Spleen (tissue), 7 donors: ENCODE measurements around the gene KAT6B.

ENCODE experiments used
- POLR2AphosphoS5 ChIP-seq, 3 donors: sonication (generic); formaldehyde crosslinking; IDR thresholded peaks; one replicate each; pipeline ENCODE4 v1.5.1; 2017; ENCODE audit warnings: antibody characterized with exemption in 3 of 3
- TF ChIP-seq, protein P1 (sequence below), 11 experiments: fragments of 200-600 bp in 7 of 11; fragments of 450-650 bp in 4 of 11; sonication (generic) in 4 of 11; IDR thresholded peaks in 8 of 11; conservative IDR thresholded peaks in 3 of 11; 1 replicate in 7 of 11; 2 replicates in 4 of 11; pipeline versions ENCODE4 v1.4.0 to v1.8.0; 2016 to 2021; ENCODE audit warnings: antibody characterized with exemption in 11 of 11, inconsistent platforms in 4 of 11, mild to moderate bottlenecking in 1 of 11
- donor health status: DM: no; HTN: no; CAD: no; lungs with moderate emphysema.
- donor health status: DM: no; HTN: no; CAD: no.
- donor health status: DM: no; HTN: no; CAD: no.

DNA sequence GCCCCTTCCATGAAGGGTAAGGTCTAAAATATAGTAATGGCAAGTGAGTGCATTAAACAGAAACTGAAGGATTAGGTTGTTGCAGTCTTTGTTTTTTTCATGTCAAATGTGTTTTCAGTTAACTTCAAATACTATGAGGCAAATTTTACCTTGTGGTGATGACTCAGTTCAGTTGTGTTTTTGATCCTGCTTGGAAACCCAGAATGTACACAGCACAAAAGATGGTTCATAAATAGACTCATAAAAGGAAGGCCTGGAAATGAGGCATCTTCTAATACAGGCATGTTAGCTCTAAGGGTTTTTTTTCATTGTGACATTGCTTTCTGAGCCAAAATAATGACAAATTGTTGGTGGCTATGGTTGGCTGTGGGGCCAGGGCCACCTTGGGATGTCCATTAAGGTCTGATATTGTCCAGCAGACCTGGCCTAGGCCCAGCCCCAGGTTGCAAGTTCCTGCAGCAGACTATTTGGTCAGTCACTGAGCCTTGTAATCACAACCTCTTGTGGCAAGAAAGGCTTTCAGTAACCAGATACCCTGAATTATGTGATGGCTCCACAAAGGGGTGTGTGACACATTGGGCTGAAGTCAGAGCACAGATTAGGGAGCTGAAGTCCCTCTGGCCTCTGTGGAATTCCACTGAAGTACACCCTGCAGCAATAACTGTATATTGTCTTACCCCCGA, 216.0 kb downstream of the KAT6B start:
- no peak for TF ChIP-seq POLR2AphosphoS5 (IDR thresholded peaks at IDR 0.05)
- TF ChIP-seq, protein P1, sequence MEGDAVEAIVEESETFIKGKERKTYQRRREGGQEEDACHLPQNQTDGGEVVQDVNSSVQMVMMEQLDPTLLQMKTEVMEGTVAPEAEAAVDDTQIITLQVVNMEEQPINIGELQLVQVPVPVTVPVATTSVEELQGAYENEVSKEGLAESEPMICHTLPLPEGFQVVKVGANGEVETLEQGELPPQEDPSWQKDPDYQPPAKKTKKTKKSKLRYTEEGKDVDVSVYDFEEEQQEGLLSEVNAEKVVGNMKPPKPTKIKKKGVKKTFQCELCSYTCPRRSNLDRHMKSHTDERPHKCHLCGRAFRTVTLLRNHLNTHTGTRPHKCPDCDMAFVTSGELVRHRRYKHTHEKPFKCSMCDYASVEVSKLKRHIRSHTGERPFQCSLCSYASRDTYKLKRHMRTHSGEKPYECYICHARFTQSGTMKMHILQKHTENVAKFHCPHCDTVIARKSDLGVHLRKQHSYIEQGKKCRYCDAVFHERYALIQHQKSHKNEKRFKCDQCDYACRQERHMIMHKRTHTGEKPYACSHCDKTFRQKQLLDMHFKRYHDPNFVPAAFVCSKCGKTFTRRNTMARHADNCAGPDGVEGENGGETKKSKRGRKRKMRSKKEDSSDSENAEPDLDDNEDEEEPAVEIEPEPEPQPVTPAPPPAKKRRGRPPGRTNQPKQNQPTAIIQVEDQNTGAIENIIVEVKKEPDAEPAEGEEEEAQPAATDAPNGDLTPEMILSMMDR (IDR thresholded peaks at IDR 0.05 in 8 of 11, conservative IDR thresholded peaks at IDR 0.05 in 3 of 11) = no peak
